A549 (cell line): ENCODE data around the gene TRIM2.

Experiments
- EP300 ChIP-seq, 2 experiments: fragments of >200 bp; sonication (Bioruptor Twin); formaldehyde crosslinking; IDR thresholded peaks; 2 replicates in 1 of 2; 3 replicates in 1 of 2; pipeline ENCODE4 v1.6.1; 2016 to 2017
- NR3C1 ChIP-seq: fragments of >200 bp; sonication (Bioruptor Twin); formaldehyde crosslinking; IDR thresholded peaks from 3 replicates; pipeline ENCODE4 v1.6.1; 2017
- POLR2A ChIP-seq: IDR thresholded peaks from 2 replicates; pipeline ENCODE4 v1.6.1; 2012; ENCODE audit warnings: mild to moderate bottlenecking, low read length
- RAD21 ChIP-seq, 2 experiments: fragments of >200 bp in 1 of 2; sonication (Bioruptor Twin) in 1 of 2; formaldehyde crosslinking in 1 of 2; IDR thresholded peaks in 1 of 2; conservative IDR thresholded peaks in 1 of 2; 2 replicates in 1 of 2; 3 replicates in 1 of 2; pipeline ENCODE4 v1.6.1; 2012 to 2018; ENCODE audit warnings: inconsistent platforms in 1 of 2
- RCOR1 ChIP-seq: fragments of 150-350 bp; IDR thresholded peaks from 2 replicates; pipeline ENCODE4 v1.6.1; 2014; ENCODE audit warnings: antibody characterized with exemption, low read length, low read depth
- TF ChIP-seq, protein P1 (sequence below): fragments of >200 bp; sonication (Bioruptor Twin); formaldehyde crosslinking; IDR thresholded peaks from 3 replicates; pipeline ENCODE4 v1.5.1; 2016
- TF ChIP-seq, protein P2 (sequence below): IDR thresholded peaks from 2 replicates; pipeline ENCODE4 v1.6.1; 2012

DNA sequence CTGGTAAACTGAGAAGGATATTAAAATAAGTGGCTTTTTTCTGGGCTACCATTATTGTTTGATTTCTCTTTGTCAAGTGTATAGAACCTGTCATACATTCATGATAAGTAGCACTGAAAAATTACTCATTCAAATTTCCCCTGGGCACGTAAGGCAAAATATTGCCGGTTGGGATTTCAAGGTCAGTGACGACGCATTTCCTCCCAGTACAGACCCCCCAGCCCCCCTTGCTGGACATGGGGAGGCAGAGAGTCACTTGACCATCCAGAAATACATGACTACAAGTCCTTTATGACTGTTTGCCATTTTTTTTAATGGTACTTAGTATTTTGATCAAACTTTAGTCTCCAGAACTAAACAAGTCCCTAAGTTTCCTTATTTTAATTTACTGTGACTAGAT lies 133.4 kb downstream of the TRIM2 start:
- TF ChIP-seq, protein P1, sequence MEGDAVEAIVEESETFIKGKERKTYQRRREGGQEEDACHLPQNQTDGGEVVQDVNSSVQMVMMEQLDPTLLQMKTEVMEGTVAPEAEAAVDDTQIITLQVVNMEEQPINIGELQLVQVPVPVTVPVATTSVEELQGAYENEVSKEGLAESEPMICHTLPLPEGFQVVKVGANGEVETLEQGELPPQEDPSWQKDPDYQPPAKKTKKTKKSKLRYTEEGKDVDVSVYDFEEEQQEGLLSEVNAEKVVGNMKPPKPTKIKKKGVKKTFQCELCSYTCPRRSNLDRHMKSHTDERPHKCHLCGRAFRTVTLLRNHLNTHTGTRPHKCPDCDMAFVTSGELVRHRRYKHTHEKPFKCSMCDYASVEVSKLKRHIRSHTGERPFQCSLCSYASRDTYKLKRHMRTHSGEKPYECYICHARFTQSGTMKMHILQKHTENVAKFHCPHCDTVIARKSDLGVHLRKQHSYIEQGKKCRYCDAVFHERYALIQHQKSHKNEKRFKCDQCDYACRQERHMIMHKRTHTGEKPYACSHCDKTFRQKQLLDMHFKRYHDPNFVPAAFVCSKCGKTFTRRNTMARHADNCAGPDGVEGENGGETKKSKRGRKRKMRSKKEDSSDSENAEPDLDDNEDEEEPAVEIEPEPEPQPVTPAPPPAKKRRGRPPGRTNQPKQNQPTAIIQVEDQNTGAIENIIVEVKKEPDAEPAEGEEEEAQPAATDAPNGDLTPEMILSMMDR, result no peak
- TF ChIP-seq RAD21 (conservative IDR thresholded peaks at IDR 0.05 in 1 of 2, IDR thresholded peaks at IDR 0.05 in 1 of 2), result no peak
- TF ChIP-seq, protein P2, sequence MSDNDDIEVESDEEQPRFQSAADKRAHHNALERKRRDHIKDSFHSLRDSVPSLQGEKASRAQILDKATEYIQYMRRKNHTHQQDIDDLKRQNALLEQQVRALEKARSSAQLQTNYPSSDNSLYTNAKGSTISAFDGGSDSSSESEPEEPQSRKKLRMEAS, result no peak
- TF ChIP-seq NR3C1, result no peak
- TF ChIP-seq EP300 (IDR thresholded peaks at IDR 0.05), result no peak
- no peak for TF ChIP-seq RCOR1
- TF ChIP-seq POLR2A, result no peak
